ENCODE measurements around the gene PARD6A. TPM values are rescaled to one million over a fixed set of nuclear protein-coding genes. Genes with fewer than 3 reads are reported as not detected.

PARD6A gene
- total RNA-seq, 1 donor from 2014 or later = 13.5 TPM

DNA sequence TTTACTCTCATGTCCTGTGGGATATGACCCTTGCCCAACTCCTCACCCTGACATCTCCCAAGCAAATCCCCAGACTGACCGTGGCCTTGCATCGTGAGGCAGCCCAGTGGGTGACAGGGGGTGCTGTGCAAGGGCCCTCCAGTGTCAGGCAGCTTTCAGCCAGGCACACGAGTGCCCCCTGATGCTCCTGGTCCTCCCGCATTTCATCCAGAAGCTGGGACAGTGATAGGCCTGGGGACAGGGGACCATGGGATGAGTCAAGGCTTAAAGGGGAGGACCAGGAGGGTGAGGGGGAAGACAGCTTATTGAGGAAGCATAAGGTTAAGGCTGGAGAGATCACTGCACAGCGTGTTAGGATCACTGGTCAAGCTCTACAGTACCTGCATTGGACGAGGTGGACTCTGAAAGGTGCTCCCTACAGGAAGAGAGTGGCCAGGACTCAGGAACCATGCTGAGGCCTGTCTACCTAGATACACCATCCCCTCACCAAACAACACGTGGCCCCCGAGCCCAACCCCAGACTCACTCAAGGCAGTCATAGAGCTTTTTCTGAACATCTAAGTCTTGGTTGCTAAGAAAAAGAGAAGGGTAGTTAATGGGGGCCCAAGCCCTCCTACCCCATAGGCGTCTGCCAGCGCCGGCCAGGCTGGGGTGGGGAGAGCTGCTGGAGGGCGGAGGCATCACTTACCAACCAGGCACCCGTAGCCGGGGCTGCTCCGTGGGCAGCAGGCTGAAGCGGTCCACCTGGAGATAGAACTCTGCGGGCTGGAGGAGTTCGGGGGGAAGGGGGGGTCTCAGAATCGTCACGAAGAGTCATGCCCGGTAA lies 1.7 kb upstream of the PARD6A start:
- intact Hi-C loops (cut with micrococcal nuclease) = no loop called here
- H3K4me1 Mint-ChIP-seq = peaks cover 19% of the 10 kb centered on the region
- no peaks in the 10 kb centered on the region for H3K27me3 Mint-ChIP-seq
- H3K27ac Mint-ChIP-seq = peak overlapping the region; percentile 96
- peak overlapping the region; percentile 92 for H3K4me3 Mint-ChIP-seq
- no peaks in the 10 kb centered on the region for H3K9me3 Mint-ChIP-seq
- peak; percentile 68 for DNase-seq
- peaks cover 23% of the 10 kb centered on the region for H3K36me3 Mint-ChIP-seq (ENCODE audit: low read depth)

DNA sequence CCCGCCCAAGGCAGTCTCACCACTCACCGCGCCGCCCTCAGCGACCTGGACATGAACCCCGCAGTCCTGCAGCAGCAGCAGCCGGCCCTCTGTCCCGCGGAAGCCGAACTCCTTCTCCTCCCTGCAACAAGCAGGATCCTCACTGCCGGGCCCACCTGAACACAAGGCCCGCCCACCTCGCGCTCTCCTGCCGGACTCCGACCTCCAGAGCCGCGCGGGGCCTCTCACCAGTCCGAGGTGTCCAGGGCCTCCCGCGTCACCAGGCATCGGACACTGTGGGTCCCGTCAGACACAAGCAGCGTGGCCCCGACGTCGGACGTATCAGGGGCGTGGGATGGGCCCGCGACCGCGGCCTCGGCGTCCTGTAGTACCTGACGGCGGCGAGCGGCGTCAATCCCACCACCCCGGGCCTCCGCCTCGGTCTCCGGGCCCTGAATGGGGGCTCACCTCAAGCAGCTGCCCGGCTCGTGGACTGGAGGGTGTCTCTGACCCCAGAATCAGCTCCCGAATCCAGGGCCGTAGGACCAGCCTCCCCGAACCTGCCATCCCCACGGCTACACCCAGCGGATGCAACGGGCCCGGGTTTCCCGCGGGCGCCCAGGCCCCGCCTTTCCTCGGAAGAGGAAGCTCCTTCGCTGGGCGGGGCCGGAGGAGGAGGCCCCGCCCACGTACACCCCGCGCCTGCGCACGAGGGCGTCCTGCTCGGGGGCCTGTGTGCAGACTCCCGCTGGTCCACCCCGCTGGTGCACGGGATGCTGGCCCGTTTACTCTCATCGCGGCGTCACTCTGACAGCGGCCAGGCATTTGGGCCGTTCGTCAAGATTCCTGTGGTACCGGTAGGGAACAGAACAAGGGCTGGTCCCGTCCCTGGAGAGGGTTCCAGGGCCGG lies 841 bp upstream of the PARD6A start, which contains the start of gene ACD:
ACD (minus strand) TSS at position 586 of the 889 bp plus-strand sequence; CDS start at position 546, 40 bp downstream.
- no peaks in the 10 kb centered on the region for H3K27me3 Mint-ChIP-seq
- H3K27ac Mint-ChIP-seq = peak within 1 kb of the TSS; percentile 96
- no peaks in the 10 kb centered on the region for H3K9me3 Mint-ChIP-seq
- DNase-seq = peak; percentile 99
- H3K4me3 Mint-ChIP-seq = peak within 1 kb of the TSS; percentile 92
- peaks cover 21% of the 10 kb centered on the region for H3K4me1 Mint-ChIP-seq
- peaks cover 19% of the 10 kb centered on the region for H3K36me3 Mint-ChIP-seq (ENCODE audit: low read depth)
- intact Hi-C loops (cut with micrococcal nuclease) = loop anchor here (1.0 to 10.0 kb wide), 10 partner anchors 15 to 1675 kb away; partner anchors contain the start of genes ATP6V0D1, CARMIL2, CENPT and COG8

DNA sequence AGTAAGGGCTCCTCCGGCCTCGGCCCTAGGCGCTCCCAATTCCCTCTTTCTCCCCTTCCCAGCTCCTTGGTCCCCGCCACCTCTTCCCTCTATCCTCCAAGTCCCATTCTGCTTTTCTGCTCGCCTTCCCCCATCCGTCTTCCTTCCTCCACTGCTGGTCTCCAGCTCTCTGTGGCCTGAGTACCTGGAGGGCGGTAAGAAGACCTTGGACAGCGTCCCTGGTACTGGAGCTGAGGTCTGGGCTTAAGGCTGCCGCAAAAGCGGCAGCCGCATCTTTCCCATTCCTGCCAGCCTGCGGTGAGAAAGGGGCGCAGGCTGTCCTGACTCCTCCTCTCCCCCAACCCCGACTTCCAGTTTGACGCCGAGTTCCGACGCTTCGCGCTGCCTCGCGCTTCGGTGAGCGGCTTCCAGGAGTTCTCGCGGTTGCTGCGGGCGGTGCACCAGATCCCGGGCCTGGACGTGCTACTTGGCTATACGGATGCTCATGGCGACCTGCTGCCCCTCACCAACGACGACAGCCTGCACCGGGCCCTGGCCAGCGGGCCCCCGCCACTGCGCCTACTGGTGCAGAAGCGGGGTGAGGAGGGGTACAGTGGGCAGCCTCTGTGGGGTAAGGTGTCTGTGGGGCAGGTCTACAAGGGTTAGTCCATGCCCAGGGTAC lies 471 bp downstream of the PARD6A start:
- H3K27me3 Mint-ChIP-seq = no peaks in the 10 kb centered on the region
- H3K36me3 Mint-ChIP-seq (ENCODE audit: low read depth) = peaks cover 14% of the 10 kb centered on the region
- H3K9me3 Mint-ChIP-seq = no peaks in the 10 kb centered on the region
- peak; percentile 78 for DNase-seq
- H3K4me1 Mint-ChIP-seq = peaks cover 27% of the 10 kb centered on the region
- H3K4me3 Mint-ChIP-seq = peak overlapping the region; percentile 92
- intact Hi-C loops (cut with micrococcal nuclease) = loop anchor here (2.0 to 10.0 kb wide), 7 partner anchors 16 to 1674 kb away; partner anchors contain the start of genes ATP6V0D1, CARMIL2, CENPT and COG8
- peak overlapping the region; percentile 80 for H3K27ac Mint-ChIP-seq

DNA sequence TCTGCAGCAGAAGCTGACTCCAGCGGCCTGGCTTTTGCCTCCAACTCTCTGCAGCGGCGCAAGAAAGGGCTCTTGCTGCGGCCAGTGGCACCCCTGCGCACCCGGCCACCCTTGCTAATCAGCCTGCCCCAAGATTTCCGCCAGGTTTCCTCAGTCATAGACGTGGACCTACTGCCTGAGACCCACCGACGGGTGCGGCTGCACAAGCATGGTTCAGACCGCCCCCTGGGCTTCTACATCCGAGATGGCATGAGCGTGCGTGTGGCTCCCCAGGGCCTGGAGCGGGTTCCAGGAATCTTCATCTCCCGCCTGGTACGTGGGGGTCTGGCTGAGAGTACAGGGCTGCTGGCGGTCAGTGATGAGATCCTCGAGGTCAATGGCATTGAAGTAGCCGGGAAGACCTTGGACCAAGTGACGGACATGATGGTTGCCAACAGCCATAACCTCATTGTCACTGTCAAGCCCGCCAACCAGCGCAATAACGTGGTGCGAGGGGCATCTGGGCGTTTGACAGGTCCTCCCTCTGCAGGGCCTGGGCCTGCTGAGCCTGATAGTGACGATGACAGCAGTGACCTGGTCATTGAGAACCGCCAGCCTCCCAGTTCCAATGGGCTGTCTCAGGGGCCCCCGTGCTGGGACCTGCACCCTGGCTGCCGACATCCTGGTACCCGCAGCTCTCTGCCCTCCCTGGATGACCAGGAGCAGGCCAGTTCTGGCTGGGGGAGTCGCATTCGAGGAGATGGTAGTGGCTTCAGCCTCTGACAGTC lies 1.3 kb downstream of the PARD6A start:
- Mint-ChIP-seq H3K27me3 (no peaks in the 10 kb centered on the region), H3K4me1 (peaks cover 28% of the 10 kb centered on the region), H3K9me3 (no peaks in the 10 kb centered on the region), H3K36me3 (ENCODE audit: low read depth) (peaks cover 14% of the 10 kb centered on the region), H3K4me3 (peak overlapping the region; percentile 92), H3K27ac (no peak overlapping the region)
- DNase-seq = peak; percentile 65
- intact Hi-C loops (cut with micrococcal nuclease) = loop anchor here (2.0 to 10.0 kb wide), 7 partner anchors 17 to 1673 kb away; partner anchors contain the start of genes ATP6V0D1, CARMIL2, CENPT and COG8

DNA sequence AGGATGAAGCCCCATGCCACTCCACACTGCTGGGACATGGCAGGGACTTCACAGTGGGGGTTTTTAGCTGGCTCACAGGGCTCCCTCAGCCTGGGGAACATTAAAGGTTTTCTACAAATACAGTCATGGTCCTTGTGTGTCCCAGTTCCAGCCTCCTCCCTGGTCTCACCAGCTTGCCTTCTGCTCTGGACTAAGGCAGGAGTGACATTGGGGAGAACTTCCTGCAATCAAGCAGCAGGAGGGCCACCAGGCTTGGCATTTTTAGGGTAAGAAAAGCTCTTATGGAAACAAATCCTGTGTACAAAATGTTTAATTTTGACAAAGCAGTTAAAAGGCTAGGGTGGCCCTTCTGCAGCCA lies 1.9 kb downstream of the PARD6A start:
- intact Hi-C loops (cut with micrococcal nuclease) = loop anchor here (10.0 kb wide), 2 partner anchors 272 to 1672 kb away; partner anchors contain the start of genes COG8, CTRL, NIP7 and PDF
- no peaks in the 10 kb centered on the region for H3K27me3 Mint-ChIP-seq
- no peak overlapping the region for H3K4me3 Mint-ChIP-seq
- H3K36me3 Mint-ChIP-seq (ENCODE audit: low read depth) = peaks cover 12% of the 10 kb centered on the region
- no peak for DNase-seq
- peak overlapping the region; percentile 37 for H3K27ac Mint-ChIP-seq
- no peaks in the 10 kb centered on the region for H3K9me3 Mint-ChIP-seq
- H3K4me1 Mint-ChIP-seq = peaks cover 30% of the 10 kb centered on the region

DNA sequence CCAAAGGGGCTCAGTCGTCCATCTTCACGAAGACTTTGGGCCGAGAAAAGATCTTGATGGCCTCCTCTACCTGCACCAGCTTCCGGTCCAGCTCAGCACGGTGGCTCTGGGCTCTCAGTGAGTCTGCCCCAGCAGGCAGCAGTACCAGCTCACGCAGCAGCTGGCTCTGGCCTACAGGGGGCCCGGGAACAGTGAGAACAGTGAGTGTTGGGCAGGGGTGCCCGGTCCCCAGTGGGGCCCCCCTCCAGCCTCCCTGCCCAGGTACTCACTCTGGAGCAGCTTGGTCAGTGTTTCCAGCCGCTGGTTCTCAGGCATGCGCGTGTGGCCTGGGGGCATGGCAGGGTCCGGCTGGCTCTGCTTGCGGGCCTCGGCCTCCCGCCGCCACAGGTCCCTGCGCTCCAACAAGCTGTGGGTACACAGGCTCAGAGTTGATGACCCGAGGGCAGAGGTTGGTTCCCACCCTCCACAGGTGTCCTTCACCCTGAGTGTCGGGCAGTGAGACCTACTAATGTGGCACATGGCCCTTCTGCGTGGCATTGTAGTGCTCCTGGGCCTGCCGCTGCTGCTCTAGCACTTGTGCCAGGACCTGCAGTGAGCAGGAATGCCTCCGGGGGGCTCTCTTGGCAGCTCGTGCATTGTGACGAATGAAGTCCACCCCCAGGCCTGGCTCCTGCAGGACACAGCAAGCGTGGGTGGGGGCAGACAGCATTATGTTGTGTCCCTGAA lies 2.6 kb downstream of the PARD6A start:
- Mint-ChIP-seq H3K27ac (no peak overlapping the region), H3K9me3 (no peaks in the 10 kb centered on the region), H3K36me3 (ENCODE audit: low read depth) (peaks cover 9% of the 10 kb centered on the region), H3K4me1 (peaks cover 31% of the 10 kb centered on the region), H3K4me3 (no peak overlapping the region), H3K27me3 (no peaks in the 10 kb centered on the region)
- intact Hi-C loops (cut with micrococcal nuclease) = loop anchor here (10.0 kb wide), 2 partner anchors 271 to 1671 kb away; partner anchors contain the start of genes COG8, CTRL, NIP7 and PDF
- peak; percentile 81 for DNase-seq

DNA sequence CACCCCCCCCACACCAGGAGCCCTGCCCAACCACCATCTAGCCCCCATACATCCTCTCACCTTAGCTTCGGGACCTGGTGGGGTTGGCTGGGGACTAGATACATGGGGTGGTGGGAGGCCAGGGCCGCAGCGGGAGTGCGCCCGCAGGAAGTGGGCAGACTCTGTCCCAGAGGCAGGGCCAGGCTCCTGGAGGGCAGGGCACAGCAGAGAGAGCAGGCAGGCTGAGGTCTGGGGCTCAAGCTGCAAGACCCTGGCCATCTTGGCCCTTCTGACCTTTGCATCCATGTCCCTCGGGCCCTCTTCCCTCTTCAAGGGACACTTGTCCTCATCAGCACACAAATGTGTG lies 3.1 kb downstream of the PARD6A start:
- no peaks in the 10 kb centered on the region for H3K9me3 Mint-ChIP-seq
- no peak overlapping the region for H3K27ac Mint-ChIP-seq
- H3K27me3 Mint-ChIP-seq = no peaks in the 10 kb centered on the region
- intact Hi-C loops (cut with micrococcal nuclease) = loop anchor here (10.0 kb wide), 2 partner anchors 271 to 1671 kb away; partner anchors contain the start of genes COG8, CTRL, NIP7 and PDF
- no peak for DNase-seq
- peaks cover 30% of the 10 kb centered on the region for H3K4me1 Mint-ChIP-seq
- H3K36me3 Mint-ChIP-seq (ENCODE audit: low read depth) = peaks cover 9% of the 10 kb centered on the region
- H3K4me3 Mint-ChIP-seq = no peak overlapping the region

DNA sequence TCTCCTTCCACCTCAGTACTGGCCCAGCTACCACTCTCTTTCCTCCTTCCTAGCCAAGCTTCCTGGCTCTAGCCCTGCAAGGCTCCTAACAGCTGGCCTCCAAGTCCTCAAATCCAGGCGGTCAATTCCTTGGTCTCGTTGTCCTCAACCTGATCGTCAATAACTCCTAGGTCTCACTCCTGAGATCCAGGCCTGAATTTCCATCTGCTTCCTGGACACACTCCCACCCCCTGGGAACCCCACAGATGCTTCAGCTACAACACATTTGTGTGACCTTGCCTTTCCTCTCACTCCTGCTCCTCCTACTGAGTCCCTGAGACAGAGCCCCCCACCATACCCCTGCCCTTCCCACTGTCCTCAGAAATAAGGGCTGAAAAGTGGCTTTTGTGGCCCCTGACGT lies 3.5 kb downstream of the PARD6A start:
- Mint-ChIP-seq H3K27me3 (no peaks in the 10 kb centered on the region), H3K27ac (no peak overlapping the region), H3K4me3 (no peak overlapping the region), H3K4me1 (peaks cover 27% of the 10 kb centered on the region), H3K9me3 (no peaks in the 10 kb centered on the region), H3K36me3 (ENCODE audit: low read depth) (peaks cover 9% of the 10 kb centered on the region)
- DNase-seq = no peak
- intact Hi-C loops (cut with micrococcal nuclease) = loop anchor here (10.0 kb wide), 2 partner anchors 271 to 1671 kb away; partner anchors contain the start of genes COG8, CTRL, NIP7 and PDF

DNA sequence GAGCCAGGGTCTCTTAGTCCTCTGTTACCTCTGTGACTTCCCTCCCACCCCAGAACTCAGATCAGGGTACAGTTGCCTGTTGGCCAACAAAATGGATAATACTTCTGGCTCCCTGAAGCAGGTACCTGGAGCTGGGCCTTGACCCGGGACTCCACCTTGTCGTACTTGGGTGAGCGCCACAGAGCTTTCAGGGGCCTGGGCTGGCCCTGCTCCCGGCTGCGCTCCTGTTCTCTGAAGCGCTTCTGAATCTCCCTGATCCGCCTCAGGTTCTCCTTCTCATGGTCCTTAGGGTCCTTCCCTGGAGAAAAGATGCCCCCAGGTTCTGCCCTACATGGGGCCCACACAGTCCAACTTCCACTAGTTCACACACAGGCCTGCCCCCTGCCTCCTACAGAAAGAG lies 4.1 kb downstream of the PARD6A start:
- Mint-ChIP-seq H3K9me3 (no peaks in the 10 kb centered on the region), H3K4me1 (peaks cover 29% of the 10 kb centered on the region), H3K27ac (no peak overlapping the region), H3K4me3 (peak overlapping the region; percentile 31), H3K36me3 (ENCODE audit: low read depth) (peaks cover 6% of the 10 kb centered on the region), H3K27me3 (no peaks in the 10 kb centered on the region)
- no peak for DNase-seq
- intact Hi-C loops (cut with micrococcal nuclease) = loop anchor here (10.0 kb wide), 2 partner anchors 270 to 1670 kb away; partner anchors contain the start of genes COG8, CTRL, NIP7 and PDF

DNA sequence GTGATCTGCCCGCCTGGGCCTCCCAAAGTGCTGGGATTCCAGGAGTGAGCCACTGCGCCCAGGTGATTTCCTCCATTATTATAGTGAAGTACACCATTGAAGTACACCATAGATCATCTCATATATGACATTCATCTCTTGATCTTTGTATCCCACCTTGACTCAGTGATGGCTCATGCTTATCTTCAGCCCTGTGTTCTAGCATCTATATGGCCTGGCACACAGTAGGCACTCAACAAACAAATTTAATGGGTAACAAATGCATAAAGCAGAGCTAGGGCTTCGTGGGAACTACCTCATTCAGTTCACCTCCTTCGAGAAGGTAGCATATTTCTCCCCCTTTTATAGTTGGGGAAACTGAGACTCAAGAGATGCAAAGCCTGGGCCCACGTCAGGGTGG lies 4.8 kb downstream of the PARD6A start:
- H3K36me3 Mint-ChIP-seq (ENCODE audit: low read depth) = peaks cover 6% of the 10 kb centered on the region
- H3K27ac Mint-ChIP-seq = no peak overlapping the region
- intact Hi-C loops (cut with micrococcal nuclease) = loop anchor here (10.0 kb wide), 2 partner anchors 269 to 1669 kb away; partner anchors contain the start of genes COG8, CTRL, NIP7 and PDF
- no peaks in the 10 kb centered on the region for H3K9me3 Mint-ChIP-seq
- no peaks in the 10 kb centered on the region for H3K27me3 Mint-ChIP-seq
- DNase-seq = no peak
- peaks cover 27% of the 10 kb centered on the region for H3K4me1 Mint-ChIP-seq
- H3K4me3 Mint-ChIP-seq = peak overlapping the region; percentile 80

DNA sequence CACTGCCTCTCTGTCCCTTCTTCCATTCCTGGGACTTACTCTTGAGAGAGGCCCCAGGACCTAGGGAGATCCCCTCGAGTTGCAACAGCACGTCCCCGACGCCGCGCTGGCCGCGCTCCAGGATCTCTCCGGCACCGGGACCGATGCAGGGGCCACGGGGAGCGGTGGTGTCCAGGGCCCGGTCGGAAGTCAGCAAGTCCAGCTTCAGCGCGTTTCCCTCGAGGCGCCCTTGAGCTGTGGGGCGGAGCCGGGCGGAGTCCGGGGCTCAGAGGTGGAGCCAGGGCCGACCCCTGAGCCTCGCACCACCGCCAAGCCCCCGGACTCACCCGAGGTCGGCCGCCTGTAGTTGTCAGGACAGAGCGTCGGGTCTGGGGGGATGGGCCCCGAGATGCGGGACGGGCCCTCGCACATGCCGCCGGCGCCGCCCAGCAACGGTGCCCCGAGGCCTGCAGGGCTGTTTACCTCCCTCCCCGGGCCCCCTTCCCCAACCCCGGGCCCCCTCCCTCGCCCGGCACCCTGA lies 5.3 kb downstream of the PARD6A start:
- H3K27me3 Mint-ChIP-seq = no peaks in the 10 kb centered on the region

More for the DNA sequence above, 5.3 kb downstream of the PARD6A start:
- peak; percentile 71 for DNase-seq
- intact Hi-C loops (cut with micrococcal nuclease) = loop anchor here (2.0 to 10.0 kb wide), 3 partner anchors 53 to 1669 kb away; partner anchors contain the start of genes COG8, CTRL, GFOD2 and NIP7
- Mint-ChIP-seq H3K9me3 (no peaks in the 10 kb centered on the region), H3K4me1 (peaks cover 26% of the 10 kb centered on the region), H3K27ac (peak overlapping the region; percentile 51), H3K36me3 (ENCODE audit: low read depth) (peaks cover 6% of the 10 kb centered on the region), H3K4me3 (peak overlapping the region; percentile 91)
